HT-29 (cell line): ENCODE data around the gene SLC8A3. TPM values are rescaled to one million over a fixed set of nuclear protein-coding genes. Genes with fewer than 3 reads are reported as not detected.

Experiments used
- DNase-seq: peaks from one replicate; pipeline ENCODE4 v3.0.0-alpha.2; 2015; ENCODE audit warnings: low spot score
- total RNA-seq: library from RNA; depleted of rRNA; stranded (reverse); fragments of >200 nt; shearing (Covaris generic); gene quantifications from 2 replicates; pipeline ENCODE4 v1.2.3, GENCODE V29; 2014; rRNA removed

The SLC8A3 gene
- total RNA-seq, 1 experiment from 2014 or later, result not detected

DNA sequence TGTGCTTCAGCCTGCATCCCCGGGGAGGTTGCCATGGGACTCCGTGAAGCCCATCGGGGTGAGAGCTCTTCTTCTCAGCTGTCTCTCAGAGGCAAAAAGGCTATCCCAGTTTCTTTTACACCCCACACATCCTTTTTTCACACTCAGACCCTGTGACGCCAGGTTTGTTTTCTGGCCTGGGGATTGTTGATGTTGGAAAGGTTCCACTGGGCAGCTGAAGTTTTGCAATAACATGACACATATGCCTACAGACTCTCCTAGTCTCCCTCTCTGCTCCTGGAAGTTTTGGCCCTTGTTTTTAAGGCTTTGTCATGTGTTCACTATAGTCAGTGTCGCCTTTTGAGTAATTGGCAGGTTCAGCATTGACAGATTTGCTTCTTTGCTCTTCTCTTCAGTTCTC is 190.9 kb downstream of the SLC8A3 start:
- DNase-seq, result no peak

DNA sequence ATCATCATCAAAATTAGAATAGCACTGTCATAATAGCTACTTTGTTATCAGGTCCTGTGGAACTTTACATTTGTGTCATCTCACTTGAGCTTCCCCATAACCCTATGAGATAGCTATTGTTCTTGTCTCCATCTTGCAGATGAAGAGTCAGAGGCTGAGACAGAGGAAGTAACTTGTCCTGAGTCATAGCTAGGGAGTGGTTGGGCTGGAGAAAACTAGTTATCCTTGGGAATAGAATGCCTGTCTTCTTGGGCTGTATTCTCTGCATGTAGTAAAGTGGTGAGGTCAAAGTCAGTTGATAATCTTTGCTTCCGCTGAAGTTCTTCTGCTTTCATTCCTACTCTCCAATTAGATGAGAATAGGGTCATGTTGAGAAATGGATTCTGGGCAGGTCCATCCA is 192.5 kb downstream of the SLC8A3 start:
- no peak for DNase-seq

Other genes with a start within 250 kb of the SLC8A3 start
- gene COX16, start 170.7 kb upstream of the SLC8A3 start, total RNA-seq, result 12.3 and 16.0 TPM in 2 replicates
- gene SYNJ2BP, start 228.1 kb upstream of the SLC8A3 start, total RNA-seq, result 4.7 and 4.9 TPM in 2 replicates